Progenitor cell of endocrine pancreas (in vitro differentiated cells): ENCODE data around the gene OR10H1. TPM values are rescaled to one million over a fixed set of nuclear protein-coding genes. Genes with fewer than 3 reads are reported as not detected.
"Not testable (repeated sequence)": the region's sequence is repeated elsewhere in the genome, so short reads cannot be mapped to it uniquely, and the experiment has no call there.

Experiments used
- DNase-seq: peaks from one replicate; pipeline ENCODE4 v3.0.0; 2021; ENCODE audit warnings: low spot score; ENCODE audit not compliant: unreplicated experiment
- H3K27ac Mint-ChIP-seq: 2 replicates; pipeline ENCODE4 v1.8.0; 2021; ENCODE audit warnings: mild to moderate bottlenecking, moderate library complexity, mixed read lengths
- H3K27me3 Mint-ChIP-seq: 2 replicates; pipeline ENCODE4 v1.8.0; 2021; ENCODE audit warnings: mixed read lengths
- H3K36me3 Mint-ChIP-seq: 2 replicates; pipeline ENCODE4 v1.8.0; 2022; ENCODE audit warnings: mixed read lengths; ENCODE audit not compliant: insufficient read depth
- H3K4me1 Mint-ChIP-seq: 2 replicates; pipeline ENCODE4 v1.8.0; 2021; ENCODE audit warnings: low read depth, mixed read lengths
- H3K4me3 Mint-ChIP-seq: 2 replicates; pipeline ENCODE4 v1.8.0; 2021; ENCODE audit warnings: low read depth, mild to moderate bottlenecking, moderate library complexity, mixed read lengths
- H3K9me3 Mint-ChIP-seq: 2 replicates; pipeline ENCODE4 v1.8.0; 2021; ENCODE audit warnings: low read depth, mixed read lengths
- total RNA-seq: library from RNA; stranded (reverse); gene quantifications from 2 replicates; pipeline ENCODE4 v1.2.1, GENCODE V29; 2021
- TF ChIP-seq, protein P1 (sequence below): fragments of 200-600 bp; sonication (generic); IDR thresholded peaks from one replicate; pipeline ENCODE4 v1.5.0; 2021; ENCODE audit warnings: antibody characterized with exemption, mild to moderate bottlenecking; ENCODE audit not compliant: unreplicated experiment

OR10H1 gene
- total RNA-seq, 1 donor from 2014 or later, result not detected

GRCh38 chr19:15841875-15842569 is 26.6 kb upstream of the OR10H1 start:
- Mint-ChIP-seq H3K4me1 (no peaks in the 10 kb centered on the region), H3K27ac (no peak overlapping the region), H3K4me3 (no peak overlapping the region), H3K9me3 (peaks cover 45% of the 10 kb centered on the region), H3K27me3 (no peaks in the 10 kb centered on the region), H3K36me3 (peaks cover 10% of the 10 kb centered on the region)
- DNase-seq, result no peak
- TF ChIP-seq, protein P1, sequence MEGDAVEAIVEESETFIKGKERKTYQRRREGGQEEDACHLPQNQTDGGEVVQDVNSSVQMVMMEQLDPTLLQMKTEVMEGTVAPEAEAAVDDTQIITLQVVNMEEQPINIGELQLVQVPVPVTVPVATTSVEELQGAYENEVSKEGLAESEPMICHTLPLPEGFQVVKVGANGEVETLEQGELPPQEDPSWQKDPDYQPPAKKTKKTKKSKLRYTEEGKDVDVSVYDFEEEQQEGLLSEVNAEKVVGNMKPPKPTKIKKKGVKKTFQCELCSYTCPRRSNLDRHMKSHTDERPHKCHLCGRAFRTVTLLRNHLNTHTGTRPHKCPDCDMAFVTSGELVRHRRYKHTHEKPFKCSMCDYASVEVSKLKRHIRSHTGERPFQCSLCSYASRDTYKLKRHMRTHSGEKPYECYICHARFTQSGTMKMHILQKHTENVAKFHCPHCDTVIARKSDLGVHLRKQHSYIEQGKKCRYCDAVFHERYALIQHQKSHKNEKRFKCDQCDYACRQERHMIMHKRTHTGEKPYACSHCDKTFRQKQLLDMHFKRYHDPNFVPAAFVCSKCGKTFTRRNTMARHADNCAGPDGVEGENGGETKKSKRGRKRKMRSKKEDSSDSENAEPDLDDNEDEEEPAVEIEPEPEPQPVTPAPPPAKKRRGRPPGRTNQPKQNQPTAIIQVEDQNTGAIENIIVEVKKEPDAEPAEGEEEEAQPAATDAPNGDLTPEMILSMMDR, result no peak

DNA sequence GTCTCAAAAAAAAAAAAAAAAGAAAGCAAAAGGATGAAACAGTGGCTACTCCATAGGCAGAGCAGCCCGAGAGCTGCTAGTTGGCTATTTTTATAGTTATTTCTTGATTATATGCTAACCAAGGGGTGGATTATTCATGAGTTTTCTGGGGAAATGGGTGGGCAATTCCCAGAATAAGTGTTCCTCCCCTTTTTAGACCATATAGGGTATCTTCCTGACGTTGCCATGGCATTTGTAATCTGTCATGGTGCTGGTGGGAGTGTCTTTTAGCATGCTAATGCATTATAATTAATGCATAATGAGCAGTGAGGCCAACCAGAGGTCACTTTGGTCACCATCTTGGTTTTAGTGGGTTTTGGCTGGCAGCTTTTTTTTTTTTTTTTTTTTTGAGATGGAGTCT is 25.4 kb upstream of the OR10H1 start:
- Mint-ChIP-seq H3K36me3 (peaks cover 8% of the 10 kb centered on the region), H3K9me3 (peaks cover 42% of the 10 kb centered on the region), H3K4me3 (no peak overlapping the region), H3K4me1 (no peaks in the 10 kb centered on the region), H3K27me3 (no peaks in the 10 kb centered on the region), H3K27ac (no peak overlapping the region)
- DNase-seq, result no peak
- TF ChIP-seq, protein P1, result no peak

DNA sequence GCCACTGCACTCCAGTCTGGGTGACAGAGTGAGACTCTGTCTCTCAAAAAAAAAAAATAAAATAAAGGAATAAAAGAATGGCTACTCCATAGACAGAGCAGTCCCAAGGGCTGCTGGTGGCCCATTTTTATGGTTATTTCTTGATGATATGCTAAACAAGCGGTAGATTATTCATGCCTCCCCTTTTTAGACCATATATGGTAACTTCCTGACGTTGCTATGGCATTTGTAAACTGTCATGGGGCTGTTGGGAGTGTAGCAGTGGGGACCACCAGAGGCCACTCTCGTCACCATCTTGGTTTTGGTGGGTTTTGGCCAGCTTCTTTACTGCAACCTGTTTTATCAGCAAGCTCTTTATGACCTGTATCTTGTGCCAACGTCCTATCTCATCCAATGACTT is 24.4 kb upstream of the OR10H1 start:
- H3K4me1 Mint-ChIP-seq, H3K27ac Mint-ChIP-seq, H3K4me3 Mint-ChIP-seq, H3K36me3 Mint-ChIP-seq, DNase-seq, H3K27me3 Mint-ChIP-seq: not testable (repeated sequence)
- peaks cover 43% of the 10 kb centered on the region for H3K9me3 Mint-ChIP-seq

DNA sequence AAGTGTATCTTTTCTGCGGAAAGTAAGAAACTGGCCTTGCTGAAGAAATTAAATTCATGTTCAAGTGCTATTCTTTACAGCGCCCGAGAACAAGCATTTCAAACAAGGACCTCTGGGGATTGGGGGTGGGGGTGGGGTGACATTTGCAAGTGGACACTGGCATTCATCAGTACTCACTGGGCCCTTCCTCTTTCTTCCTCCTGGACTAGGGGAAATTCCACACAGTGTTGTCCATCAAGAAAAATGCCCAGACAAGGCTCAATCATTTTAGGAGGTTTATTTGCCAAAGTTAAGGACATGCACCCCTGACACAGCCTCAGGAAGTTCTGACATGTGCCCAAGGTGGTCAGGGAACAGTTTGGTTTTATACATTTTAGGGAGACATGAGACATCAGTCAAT is 22.9 kb upstream of the OR10H1 start:
- Mint-ChIP-seq H3K36me3 (peaks cover 3% of the 10 kb centered on the region), H3K27ac (no peak overlapping the region), H3K27me3 (no peaks in the 10 kb centered on the region), H3K4me3 (no peak overlapping the region), H3K4me1 (no peaks in the 10 kb centered on the region), H3K9me3 (peaks cover 34% of the 10 kb centered on the region)
- no peak for DNase-seq
- TF ChIP-seq, protein P1, result no peak

GRCh38 chr19:15837221-15837731 is 21.8 kb upstream of the OR10H1 start:
- no peaks in the 10 kb centered on the region for H3K4me1 Mint-ChIP-seq
- H3K36me3 Mint-ChIP-seq, result peaks cover 1% of the 10 kb centered on the region
- no peak overlapping the region for H3K4me3 Mint-ChIP-seq
- no peaks in the 10 kb centered on the region for H3K27me3 Mint-ChIP-seq
- peaks cover 28% of the 10 kb centered on the region for H3K9me3 Mint-ChIP-seq
- H3K27ac Mint-ChIP-seq, result no peak overlapping the region
- TF ChIP-seq, protein P1, result no peak
- DNase-seq, result no peak
